Parathyroid adenoma (tissue), 2 donors: ENCODE data around the gene RPL18.
A peak's percentile ranks its signal among the peaks of the same experiment; 100 is the strongest.

ENCODE experiments used
- H2AFZ ChIP-seq: fragments of 300-600 bp; sonication (generic); one replicate; pipeline ENCODE4 v1.7.0; 2017; ENCODE audit warnings: antibody characterized with exemption, mild to moderate bottlenecking
- H3K27ac ChIP-seq: fragments of 300-600 bp; sonication (generic); one replicate; pipeline ENCODE4 v1.7.0; 2017
- H3K27me3 ChIP-seq: fragments of 300-600 bp; sonication (generic); one replicate; pipeline ENCODE4 v1.7.0; 2017; ENCODE audit warnings: low read length; ENCODE audit not compliant: control insufficient read depth, insufficient read depth
- H3K36me3 ChIP-seq: fragments of 300-600 bp; sonication (generic); one replicate; pipeline ENCODE4 v1.7.0; 2017; ENCODE audit warnings: low read length; ENCODE audit not compliant: control insufficient read depth, insufficient read depth
- H3K4me1 ChIP-seq: fragments of 300-600 bp; sonication (generic); one replicate; pipeline ENCODE4 v1.7.0; 2017; ENCODE audit warnings: control low read depth
- H3K4me2 ChIP-seq: fragments of 300-600 bp; sonication (generic); one replicate; pipeline ENCODE4 v1.7.0; 2017; ENCODE audit warnings: low read length
- H3K4me3 ChIP-seq: fragments of 300-600 bp; sonication (generic); one replicate; pipeline ENCODE4 v1.7.0; 2017; ENCODE audit warnings: low read depth, low read length
- H3K79me2 ChIP-seq: fragments of 300-600 bp; sonication (generic); one replicate; pipeline ENCODE4 v1.7.0; 2017; ENCODE audit warnings: control low read depth
- H3K9ac ChIP-seq: fragments of 300-600 bp; sonication (generic); one replicate; pipeline ENCODE4 v1.7.0; 2017; ENCODE audit warnings: mild to moderate bottlenecking
- H3K9me3 ChIP-seq: fragments of 300-600 bp; sonication (generic); one replicate; pipeline ENCODE4 v1.7.0; 2017; ENCODE audit warnings: low read length; ENCODE audit not compliant: control insufficient read depth
- CTCF ChIP-seq: fragments of 300-600 bp; sonication (generic); IDR thresholded peaks from one replicate; pipeline ENCODE4 v1.7.0; 2017; ENCODE audit warnings: antibody characterized with exemption, mild to moderate bottlenecking
- donor health status: primary hyperparathyroidism.

RPL18 gene

DNA sequence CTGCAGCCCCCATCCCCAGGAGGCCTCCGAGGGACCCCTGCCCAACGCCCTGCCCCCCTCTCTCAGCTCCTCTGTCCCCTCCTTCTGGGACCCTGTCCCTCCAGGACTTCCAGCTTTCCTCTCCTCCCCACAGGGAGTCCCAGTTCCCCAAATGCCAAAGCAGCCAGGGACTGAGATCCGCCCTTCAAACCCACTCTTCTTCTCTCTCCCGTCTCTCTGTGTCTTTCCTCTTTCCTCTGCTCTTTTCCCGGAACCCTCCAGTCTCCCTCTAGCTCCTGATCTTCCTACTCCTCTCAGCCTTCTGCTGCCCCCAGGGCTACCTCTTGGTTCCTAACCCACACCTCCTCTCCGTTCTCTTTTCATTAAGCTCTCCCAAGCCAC is 26.6 kb upstream of the RPL18 start:
- Histone ChIP-seq H3K4me1 (peaks cover 7% of the 10 kb centered on the region), H3K9me3 (no peaks in the 10 kb centered on the region), H2AFZ (peak overlapping the region; percentile 98), H3K4me3 (peak overlapping the region; percentile 92), H3K27ac (peak overlapping the region; percentile 92), H3K79me2 (peaks cover 3% of the 10 kb centered on the region), H3K27me3 (no peaks in the 10 kb centered on the region), H3K36me3 (no peaks in the 10 kb centered on the region), H3K4me2 (peak overlapping the region; percentile 99), H3K9ac (peak overlapping the region; percentile 70)
- TF ChIP-seq CTCF = no peak

GRCh38 chr19:48644839-48645619 is 26.1 kb upstream of the RPL18 start:
- H3K9me3 ChIP-seq = no peaks in the 10 kb centered on the region
- peak overlapping the region; percentile 92 for H3K27ac ChIP-seq
- no peaks in the 10 kb centered on the region for H3K27me3 ChIP-seq
- no peaks in the 10 kb centered on the region for H3K36me3 ChIP-seq
- no peak for TF ChIP-seq CTCF
- H3K4me2 ChIP-seq = peak overlapping the region; percentile 99
- H3K79me2 ChIP-seq = peaks cover 3% of the 10 kb centered on the region
- peak overlapping the region; percentile 70 for H3K9ac ChIP-seq
- H3K4me3 ChIP-seq = peak overlapping the region; percentile 92
- peak overlapping the region; percentile 98 for H2AFZ ChIP-seq
- peaks cover 7% of the 10 kb centered on the region for H3K4me1 ChIP-seq

- H3K36me3 ChIP-seq = no peaks in the 10 kb centered on the region
- H3K9me3 ChIP-seq = no peaks in the 10 kb centered on the region
- peaks cover 3% of the 10 kb centered on the region for H3K79me2 ChIP-seq
- H3K4me2 ChIP-seq = peak overlapping the region; percentile 99
- peak overlapping the region; percentile 92 for H3K4me3 ChIP-seq
- H3K27me3 ChIP-seq = no peaks in the 10 kb centered on the region
- TF ChIP-seq CTCF = no peak
- H3K27ac ChIP-seq = peak overlapping the region; percentile 92
- H2AFZ ChIP-seq = peak overlapping the region; percentile 98
- H3K4me1 ChIP-seq = peaks cover 5% of the 10 kb centered on the region
- no peak overlapping the region for H3K9ac ChIP-seq
Measured at GRCh38 chr19:48644355-48644754, 25.4 kb upstream of the RPL18 start.

- no peak overlapping the region for H3K4me3 ChIP-seq
- no peak for TF ChIP-seq CTCF
Measured at GRCh38 chr19:48642862-48643261, 23.9 kb upstream of the RPL18 start.

DNA sequence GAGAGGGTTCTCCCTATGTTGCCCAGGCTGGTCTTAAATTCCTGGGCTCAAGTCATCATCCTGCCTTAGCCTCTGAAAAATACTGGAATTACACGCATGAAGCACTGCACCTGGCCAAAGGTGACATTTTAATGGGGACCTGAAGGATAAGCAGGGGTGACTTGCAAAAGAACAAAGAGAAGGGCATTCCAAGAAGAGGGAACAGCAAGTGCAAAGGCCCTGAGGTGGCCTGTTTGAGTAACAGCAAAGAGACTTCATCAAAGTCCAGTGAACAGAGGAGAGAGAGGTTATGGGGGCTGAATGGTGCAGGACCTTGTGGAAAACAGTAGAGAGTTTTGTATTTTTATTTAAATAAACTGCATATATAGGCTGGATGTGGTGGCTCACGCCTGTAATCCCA is 22.9 kb upstream of the RPL18 start:
- H2AFZ ChIP-seq = no peak overlapping the region
- H3K27ac ChIP-seq = no peak overlapping the region
- H3K79me2 ChIP-seq = peaks cover 3% of the 10 kb centered on the region
- no peak overlapping the region for H3K9ac ChIP-seq
- H3K4me2 ChIP-seq = no peak overlapping the region
- no peak for TF ChIP-seq CTCF
- H3K4me1 ChIP-seq = peaks cover 10% of the 10 kb centered on the region
- H3K36me3 ChIP-seq = no peaks in the 10 kb centered on the region
- H3K4me3 ChIP-seq = no peak overlapping the region
- no peaks in the 10 kb centered on the region for H3K9me3 ChIP-seq
- no peaks in the 10 kb centered on the region for H3K27me3 ChIP-seq

More at GRCh38 chr19:48642862-48643261, 23.9 kb upstream of the RPL18 start:
- Histone ChIP-seq H3K9me3 (no peaks in the 10 kb centered on the region), H3K9ac (no peak overlapping the region), H3K4me1 (peaks cover 10% of the 10 kb centered on the region), H3K27me3 (no peaks in the 10 kb centered on the region), H3K79me2 (peaks cover 3% of the 10 kb centered on the region), H2AFZ (no peak overlapping the region), H3K27ac (no peak overlapping the region), H3K36me3 (no peaks in the 10 kb centered on the region), H3K4me2 (no peak overlapping the region)
